ENCODE measurements around the gene CLCA4.
A peak's percentile ranks its signal among the peaks of the same experiment; 100 is the strongest.

The CLCA4 gene

DNA sequence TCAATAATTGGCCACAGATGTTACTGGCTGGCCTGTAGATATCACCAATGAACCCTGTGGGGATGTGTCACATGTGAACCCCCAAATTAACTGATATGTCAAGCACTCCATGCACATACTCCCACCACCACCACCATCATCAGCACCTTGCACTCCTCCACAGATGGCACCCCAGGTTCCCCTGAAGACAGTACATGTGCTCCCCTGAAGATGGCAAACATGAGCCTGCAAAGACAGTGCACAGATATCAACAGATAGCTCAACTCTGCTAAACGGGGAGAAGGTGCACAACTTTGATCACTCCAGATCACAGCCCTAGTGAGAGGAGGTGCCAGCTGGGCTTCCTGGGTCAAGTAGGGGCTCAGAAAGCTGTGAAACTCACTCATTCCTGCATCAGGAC, 74.4 kb downstream of the CLCA4 start:
- peak; percentile 51 for ATAC-seq
- DNase-seq (ENCODE audit: low spot score in 2 of 2) = no peak
- H3K4me1 Mint-ChIP-seq = peaks cover 6% of the 10 kb centered on the region
- H3K4me3 Mint-ChIP-seq = no peak overlapping the region
- no peak overlapping the region for H3K27ac Mint-ChIP-seq
- no peaks in the 10 kb centered on the region for H3K36me3 Mint-ChIP-seq
- peaks cover 3% of the 10 kb centered on the region for H3K9me3 Mint-ChIP-seq

Data from stimulated activated effector memory CD8-positive, alpha-beta T cell treated with anti-CD3 and anti-CD28 coated beads, Interleukin-12 subunit alpha, Interleukin-12 subunit beta, amount 100 ng/mL, for 72 hours (primary cell).